A549 (cell line): ENCODE data around the gene EID1. TPM values are rescaled to one million over a fixed set of nuclear protein-coding genes. Genes with fewer than 3 reads are reported as not detected.

Experiments used
- ATAC-seq, 2 experiments: fragments of 200-7000 bp in 1 of 2; fragments of >200 bp in 1 of 2; cut with Nextera tagmentation in 1 of 2; cut with Tn5 transposase in 1 of 2; 3 replicates each; pipeline versions ENCODE4 v1.8.0 to v1.9.1; 2018 to 2020; ENCODE audit warnings: mild to moderate bottlenecking in 1 of 2, moderate library complexity in 1 of 2
- CTCF ChIA-PET: fragments of 300-600 bp; sonication (Branson Sonifier 250); formaldehyde crosslinking; extraction: SDS; loops from one replicate; lab custom pipeline; 2021; ENCODE audit warnings: antibody characterized with exemption, inconsistent platforms; lab: Yijun Ruan, JAX
- POLR2A ChIA-PET: fragments of 350-600 bp; formaldehyde crosslinking; extraction: SDS; loops from one replicate; lab custom pipeline; 2021; ENCODE audit warnings: antibody characterized with exemption, inconsistent platforms; lab: Yijun Ruan, JAX
- DNase-seq, 2 experiments: peaks; one replicate each; pipeline versions ENCODE4 v3.0.0 to v3.0.0-alpha.2; 2011 to 2016; ENCODE audit warnings: low read depth in 1 of 2, low spot score in 1 of 2
- FAIRE-seq: peaks from 2 replicates; lab custom pipeline; 2011; peaks lifted over from hg19 to GRCh38; lab: Jason Lieb, UNC
- H3K27ac ChIP-seq, 2 experiments: fragments of >200 bp; sonication (Bioruptor Twin); formaldehyde crosslinking; 3 replicates each; pipeline ENCODE4 v1.5.1; 2016 to 2017
- H3K4me1 ChIP-seq: fragments of >200 bp; sonication (Bioruptor Twin); formaldehyde crosslinking; 3 replicates; pipeline ENCODE4 v1.6.1; 2016
- H3K4me2 ChIP-seq: fragments of >200 bp; sonication (Bioruptor Twin); formaldehyde crosslinking; 3 replicates; pipeline ENCODE4 v1.6.1; 2016
- H3K4me3 ChIP-seq: fragments of >200 bp; sonication (Bioruptor Twin); formaldehyde crosslinking; 3 replicates; pipeline ENCODE4 v1.5.1; 2016
- H3K9me3 ChIP-seq: fragments of >200 bp; sonication (Bioruptor Twin); formaldehyde crosslinking; 3 replicates; pipeline ENCODE4 v1.6.1; 2016
- ATOH8 ChIP-seq: fragments of 250-450 bp; sonication (Bioruptor Pico); IDR thresholded peaks from 2 replicates; pipeline ENCODE4 v1.5.0; 2020; ENCODE audit warnings: low read depth, mild to moderate bottlenecking, moderate library complexity
- CEBPB ChIP-seq, 2 experiments: fragments of >200 bp in 1 of 2; sonication (Bioruptor Twin) in 1 of 2; formaldehyde crosslinking in 1 of 2; IDR thresholded peaks; 2 replicates each; pipeline ENCODE4 v1.6.1; 2012 to 2016
- CHD2 ChIP-seq: fragments of 150-350 bp; IDR thresholded peaks from 2 replicates; pipeline ENCODE4 v1.6.1; 2014; ENCODE audit warnings: low read length; ENCODE audit not compliant: partially characterized antibody
- CHD4 ChIP-seq: fragments of 200-600 bp; sonication (generic); IDR thresholded peaks from 2 replicates; pipeline ENCODE4 v1.6.1; 2016; ENCODE audit warnings: antibody characterized with exemption, mild to moderate bottlenecking, borderline replicate concordance
- CTCF ChIP-seq: fragments of >200 bp; sonication (Bioruptor Twin); formaldehyde crosslinking; IDR thresholded peaks from 3 replicates; pipeline ENCODE4 v1.5.1; 2016
- EP300 ChIP-seq, 2 experiments: fragments of >200 bp; sonication (Bioruptor Twin); formaldehyde crosslinking; IDR thresholded peaks; 2 replicates in 1 of 2; 3 replicates in 1 of 2; pipeline ENCODE4 v1.6.1; 2016 to 2017
- FOSL2 ChIP-seq, 2 experiments: fragments of 450-650 bp in 1 of 2; fragments of >200 bp in 1 of 2; sonication (Bioruptor Twin) in 1 of 2; formaldehyde crosslinking; IDR thresholded peaks; 2 replicates each; pipeline versions ENCODE4 v1.5.0 to v1.6.1; 2016 to 2020; ENCODE audit warnings: mild to moderate bottlenecking in 1 of 2, moderate library complexity in 1 of 2
- GATA3 ChIP-seq: IDR thresholded peaks from 2 replicates; pipeline ENCODE4 v1.6.1; 2012; ENCODE audit warnings: borderline replicate concordance
- HMGXB4 ChIP-seq: fragments of 250-450 bp; sonication (Bioruptor Pico); IDR thresholded peaks from 2 replicates; pipeline ENCODE4 v1.5.0; 2021; ENCODE audit warnings: mild to moderate bottlenecking, moderate library complexity, borderline replicate concordance
- JUN ChIP-seq, 2 experiments: fragments of >200 bp; sonication (Bioruptor Twin); formaldehyde crosslinking; IDR thresholded peaks; 2 replicates in 1 of 2; 3 replicates in 1 of 2; pipeline ENCODE4 v1.6.1; 2016 to 2017
- JUNB ChIP-seq: fragments of >200 bp; sonication (Bioruptor Twin); formaldehyde crosslinking; IDR thresholded peaks from 2 replicates; pipeline ENCODE4 v1.6.1; 2016
- MYC ChIP-seq: IDR thresholded peaks from 2 replicates; pipeline ENCODE4 v1.6.1; 2012; ENCODE audit warnings: mild to moderate bottlenecking, inconsistent platforms, low read length, improper control_type of control experiment, borderline replicate concordance
- NFE2L2 ChIP-seq: fragments of 150-350 bp; conservative IDR thresholded peaks from 2 replicates; pipeline ENCODE4 v1.6.1; 2014; ENCODE audit warnings: low read length
- PBX3 ChIP-seq: IDR thresholded peaks from 2 replicates; pipeline ENCODE4 v1.6.1; 2012
- PHF8 ChIP-seq: fragments of 200-600 bp; sonication (generic); IDR thresholded peaks from 2 replicates; pipeline ENCODE4 v1.6.1; 2016; ENCODE audit warnings: low read depth, mild to moderate bottlenecking, antibody characterized with exemption, moderate library complexity, borderline replicate concordance
- POLR2A ChIP-seq: IDR thresholded peaks from 2 replicates; pipeline ENCODE4 v1.6.1; 2012; ENCODE audit warnings: mild to moderate bottlenecking, low read length
- TFCP2L1 ChIP-seq: fragments of 250-450 bp; sonication (Bioruptor Pico); IDR thresholded peaks from 2 replicates; pipeline ENCODE4 v1.5.0; 2021; ENCODE audit warnings: mild to moderate bottlenecking
- ZSCAN20 ChIP-seq: fragments of 250-450 bp; sonication (Bioruptor Pico); IDR thresholded peaks from 2 replicates; pipeline ENCODE4 v1.8.0; 2022; ENCODE audit warnings: mild to moderate bottlenecking, moderate library complexity
- WGBS: methylation state at CpG from one replicate; pipeline ENCODE4 v1.1.6; 2017; ENCODE audit errors: missing lambda C conversion rate; 5-methylcytosine and 5-hydroxymethylcytosine counted together
- polyA plus RNA-seq, 4 experiments: library from polyadenylated mRNA; depleted of rRNA in 3 of 4; stranded (reverse); fragments of >200 nt; fragmentation: RNase III in 1 of 4; extraction: RNeasy Plus Mini Kit Qiagen cat#74134 plus additional on column Dnase treatment in 1 of 4; gene quantifications; 2 replicates in 3 of 4; 3 replicates in 1 of 4; pipeline ENCODE4 v1.2.3, GENCODE V29; 2011 to 2017

EID1 gene
- polyA plus RNA-seq, 2 of the 4 experiments (the other 2 are of a cell fraction) = 125 to 182 TPM

GRCh38 chr15:48925714-48926223 lies 47.8 kb downstream of the EID1 start:
- POLR2A ChIA-PET = interaction anchor here (1.4 kb wide), 1 partner anchor 48 kb away, joined by 6 read pairs; the partner anchor contains the start of gene EID1

GRCh38 chr15:48928877-48929538 lies 51.1 kb downstream of the EID1 start:
- no peak for TF ChIP-seq MYC
- no peak for TF ChIP-seq PHF8
- TF ChIP-seq ZSCAN20 (CRISPR knock-in tag) = no peak
- TF ChIP-seq POLR2A = no peak
- TF ChIP-seq HMGXB4 (CRISPR knock-in tag) = no peak
- TF ChIP-seq CHD2 = no peak
- TF ChIP-seq GATA3 = no peak
- DNase-seq = no peak
- no peaks in the 10 kb centered on the region for H3K9me3 ChIP-seq
- 89% methylated on average over 6 of the region's 6 CpGs for WGBS
- no peak for ATAC-seq
- no peak overlapping the region for H3K4me3 ChIP-seq
- peaks cover 11% of the 10 kb centered on the region; the same call in 2 of the 3 replicates for H3K4me1 ChIP-seq
- POLR2A ChIA-PET = no interaction called here
- no peak for FAIRE-seq
- CTCF ChIA-PET = no interaction called here
- H3K27ac ChIP-seq = no peak overlapping the region
- H3K4me2 ChIP-seq = no peak overlapping the region

More at GRCh38 chr15:48925714-48926223, 47.8 kb downstream of the EID1 start:
- Histone ChIP-seq H3K4me3 (no peak overlapping the region), H3K4me2 (peak overlapping the region; percentile 68), H3K9me3 (no peaks in the 10 kb centered on the region), H3K4me1 (peaks cover 11% of the 10 kb centered on the region; the same call in 2 of the 3 replicates), H3K27ac (peak overlapping the region; percentile 65 to 73; a peak in 4 of 6 replicates)
- TF ChIP-seq FOSL2 (IDR thresholded peaks at IDR 0.05) (peak; percentile 91), FOSL2 (CRISPR knock-in tag; IDR thresholded peaks at IDR 0.05) (peak; percentile 86), CHD4 (no peak), EP300 (IDR thresholded peaks at IDR 0.05) (no peak), HMGXB4 (CRISPR knock-in tag) (no peak), ATOH8 (CRISPR knock-in tag) (no peak), MYC (no peak), NFE2L2 (no peak), PHF8 (no peak), JUNB (peak; percentile 82), CEBPB (IDR thresholded peaks at IDR 0.05) (no peak), JUN (IDR thresholded peaks at IDR 0.05) (peak in 1 of 2 experiments; percentile 41; a peak in 1 of 5 replicates), TFCP2L1 (CRISPR knock-in tag) (no peak), PBX3 (no peak), CTCF (no peak)
- CTCF ChIA-PET = interaction anchor here (0.8 to 2.1 kb wide), 3 partner anchors 11 to 50 kb away, joined by 5 to 7 read pairs (median 5); no protein-coding TSS in a partner anchor
- DNase-seq (peak; percentile 40 to 78), FAIRE-seq (no peak), ATAC-seq (peak; percentile 94 to 100)
- WGBS = 27% methylated on average over 9 of the region's 9 CpGs
